ENCODE data around the gene FIBCD1.

FIBCD1 gene

DNA sequence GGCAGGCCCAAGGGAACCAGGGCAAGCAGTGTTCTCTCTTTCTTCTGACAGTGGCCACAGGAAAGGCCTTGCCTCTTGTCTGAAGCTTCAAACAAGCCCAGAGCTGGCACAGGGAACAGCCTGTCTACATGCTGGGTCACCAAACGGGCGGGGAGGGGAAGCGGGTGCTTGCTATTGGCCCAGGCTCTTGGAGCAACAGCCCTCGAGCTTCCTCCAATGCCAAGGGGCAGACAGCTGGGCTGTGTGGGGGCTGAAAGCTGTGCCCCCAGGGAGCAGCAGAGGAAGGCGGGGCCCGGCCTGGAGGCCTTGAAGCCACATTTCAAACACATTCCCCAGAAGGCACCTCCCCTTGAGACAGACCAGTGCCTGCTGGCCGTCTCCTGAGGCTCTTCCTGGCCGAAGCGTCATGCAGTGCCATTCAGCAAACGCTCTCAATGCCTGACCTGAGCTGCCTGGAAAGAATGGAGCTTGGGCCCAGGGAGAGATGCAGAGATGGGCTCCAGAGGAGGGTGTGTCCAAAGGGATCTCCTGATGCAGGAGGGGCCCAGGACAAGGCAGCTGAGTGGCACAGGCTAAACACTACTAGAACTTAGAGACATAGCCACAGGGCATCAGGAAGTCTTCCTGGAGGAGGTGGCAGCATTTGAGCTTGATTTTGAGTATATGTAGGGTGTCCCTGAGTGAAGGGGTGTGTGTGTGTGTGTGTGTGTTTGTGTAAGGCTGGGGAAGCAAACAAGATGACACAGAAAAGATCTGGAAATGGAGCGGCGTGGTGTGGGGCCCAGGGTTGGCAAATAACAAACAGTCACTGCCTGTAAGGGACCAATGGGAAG lies 2.5 kb downstream of the FIBCD1 start:
- no peak for DNase-seq (ENCODE audit: low read depth)

DNA sequence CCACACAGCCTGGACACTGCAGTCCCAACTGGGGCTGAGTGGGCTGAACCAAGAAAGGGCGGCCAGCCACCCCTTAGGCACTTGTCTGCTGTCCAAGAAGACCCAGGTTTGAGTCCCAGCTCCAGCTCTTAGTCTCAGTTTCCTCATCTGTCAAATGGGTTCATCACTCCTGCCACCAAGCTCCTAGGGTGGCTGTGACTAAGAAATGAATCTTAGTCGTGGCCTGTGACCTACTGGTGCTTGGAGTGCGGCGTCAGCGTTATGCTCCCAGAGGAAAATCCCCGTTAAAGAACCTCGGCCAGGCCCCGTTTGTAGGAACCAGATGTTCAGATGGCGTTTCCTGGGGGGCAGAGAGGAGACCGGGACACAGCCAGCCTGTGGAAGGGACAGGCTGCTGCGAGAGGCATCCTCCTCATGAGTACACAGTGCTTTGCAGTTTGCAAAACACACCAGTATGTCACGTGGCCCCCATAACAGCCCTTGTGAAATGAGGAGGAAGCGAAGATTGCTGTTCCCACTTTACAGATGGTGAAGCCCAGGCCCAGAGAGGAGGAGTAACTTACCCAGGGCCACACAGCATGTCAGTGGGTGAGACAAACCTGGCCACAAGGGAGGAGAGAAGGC lies 3.3 kb downstream of the FIBCD1 start:
- DNase-seq (ENCODE audit: low read depth) = no peak

DNA sequence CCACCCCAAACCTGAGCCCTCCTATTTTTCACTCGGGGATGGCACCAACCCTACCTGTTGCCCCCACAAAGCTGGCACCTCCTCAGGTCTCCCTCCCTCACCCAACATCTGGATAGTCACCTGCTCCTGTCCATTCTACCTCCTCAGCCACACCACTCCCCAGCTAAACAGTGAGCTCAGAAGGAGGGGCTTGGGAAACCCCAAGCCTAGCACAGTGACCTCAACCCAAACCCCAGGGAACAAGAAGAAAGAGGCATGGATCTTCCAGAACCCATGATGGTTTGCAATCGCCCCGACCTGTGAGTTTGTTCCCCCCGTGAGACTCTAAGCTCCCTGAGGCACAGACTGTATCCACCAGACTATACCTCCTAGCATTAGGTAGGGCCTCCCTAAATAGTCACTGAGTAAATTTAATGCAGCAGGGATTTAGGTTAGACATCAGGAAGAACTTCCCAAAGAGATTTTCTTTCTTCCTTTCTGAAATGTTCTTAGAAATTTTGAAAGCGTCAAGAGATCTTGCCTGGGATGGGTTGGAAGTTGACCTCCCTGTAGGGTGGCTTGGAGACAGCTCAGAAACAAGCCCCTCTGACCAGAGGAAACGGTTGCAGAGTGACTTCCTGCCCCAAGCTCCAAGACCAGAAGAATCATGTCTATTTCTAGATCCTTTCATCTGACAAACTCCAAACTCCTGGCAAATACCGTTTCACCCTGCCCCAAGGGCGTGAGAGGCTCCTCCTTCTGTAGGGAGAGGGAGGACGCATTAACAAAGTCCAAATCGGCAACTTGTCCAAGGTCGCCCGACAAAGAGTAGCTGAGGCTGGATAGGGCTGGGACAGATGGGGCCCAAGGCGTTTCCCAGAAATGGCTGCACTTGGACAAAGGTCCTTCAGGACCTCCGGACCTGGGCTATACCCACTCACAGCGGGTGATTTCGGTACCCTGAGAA lies 4.1 kb downstream of the FIBCD1 start:
- no peak for DNase-seq (ENCODE audit: low read depth)

DNA sequence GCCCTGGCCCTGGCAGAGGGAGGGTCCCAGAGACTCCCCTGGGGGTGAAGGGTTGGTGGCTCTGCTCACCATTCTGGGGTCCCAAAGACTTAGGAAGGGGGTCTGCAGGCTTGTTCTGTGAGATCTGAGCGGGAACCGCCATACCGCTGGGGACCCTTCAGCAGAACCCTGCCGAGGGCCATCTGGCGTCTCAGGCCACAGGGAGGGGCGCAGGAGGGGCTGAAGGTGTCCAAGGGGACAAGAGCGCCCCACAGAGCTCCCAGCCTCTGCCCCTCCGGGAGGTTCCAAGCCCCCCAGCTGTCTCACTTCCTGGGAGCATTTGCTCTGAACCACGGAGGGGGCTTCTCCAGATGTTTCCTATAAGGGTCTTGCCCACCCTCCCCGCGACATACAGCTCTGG lies 4.8 kb downstream of the FIBCD1 start:
- no peak for DNase-seq (ENCODE audit: low read depth)

DNA sequence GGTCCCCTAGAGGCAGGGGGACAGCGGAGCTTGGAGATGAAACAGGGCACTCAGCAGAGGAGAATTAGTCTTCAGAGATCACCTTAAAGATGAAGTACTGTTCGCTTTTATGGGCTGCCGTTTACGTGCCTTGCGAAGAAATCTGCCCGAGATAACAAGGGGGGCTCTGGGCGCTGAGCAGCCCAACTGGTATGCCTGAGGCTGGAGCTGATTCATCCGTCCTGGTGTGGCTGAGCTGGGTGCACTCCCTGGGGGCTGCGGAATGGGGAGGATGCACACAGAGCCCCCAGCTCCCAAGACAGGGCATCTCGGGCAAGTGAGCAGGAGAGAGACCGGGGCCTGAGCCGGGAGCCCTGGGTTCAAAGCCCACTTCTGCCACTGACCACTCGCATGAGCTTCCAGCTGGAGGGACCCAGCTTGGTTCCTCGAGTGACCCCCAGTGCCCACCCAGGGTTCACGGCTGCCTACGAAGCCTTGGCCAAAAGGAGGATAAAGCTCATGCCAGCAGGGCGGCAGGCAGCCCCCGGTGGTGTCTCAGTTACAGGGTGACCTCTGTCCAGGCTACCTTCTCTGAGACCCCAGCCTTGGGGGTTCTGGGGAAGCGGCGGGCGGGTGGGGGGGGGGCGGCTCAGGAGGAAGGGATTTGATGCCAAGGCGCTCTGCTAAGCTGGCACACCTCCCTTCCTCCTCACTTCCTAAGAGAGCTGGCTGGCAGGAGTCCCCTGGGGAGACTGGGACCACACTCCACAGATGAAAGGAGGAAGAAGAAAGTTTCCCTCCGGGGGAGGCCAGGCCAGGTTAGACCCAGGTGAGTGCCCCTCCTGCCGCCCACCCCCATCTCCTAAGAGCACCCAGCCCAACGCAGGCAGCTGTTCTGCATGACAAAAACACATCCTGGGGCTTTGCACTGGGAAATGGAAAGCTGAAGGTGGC lies 5.7 kb downstream of the FIBCD1 start:
- no peak for DNase-seq (ENCODE audit: low read depth)

DNA sequence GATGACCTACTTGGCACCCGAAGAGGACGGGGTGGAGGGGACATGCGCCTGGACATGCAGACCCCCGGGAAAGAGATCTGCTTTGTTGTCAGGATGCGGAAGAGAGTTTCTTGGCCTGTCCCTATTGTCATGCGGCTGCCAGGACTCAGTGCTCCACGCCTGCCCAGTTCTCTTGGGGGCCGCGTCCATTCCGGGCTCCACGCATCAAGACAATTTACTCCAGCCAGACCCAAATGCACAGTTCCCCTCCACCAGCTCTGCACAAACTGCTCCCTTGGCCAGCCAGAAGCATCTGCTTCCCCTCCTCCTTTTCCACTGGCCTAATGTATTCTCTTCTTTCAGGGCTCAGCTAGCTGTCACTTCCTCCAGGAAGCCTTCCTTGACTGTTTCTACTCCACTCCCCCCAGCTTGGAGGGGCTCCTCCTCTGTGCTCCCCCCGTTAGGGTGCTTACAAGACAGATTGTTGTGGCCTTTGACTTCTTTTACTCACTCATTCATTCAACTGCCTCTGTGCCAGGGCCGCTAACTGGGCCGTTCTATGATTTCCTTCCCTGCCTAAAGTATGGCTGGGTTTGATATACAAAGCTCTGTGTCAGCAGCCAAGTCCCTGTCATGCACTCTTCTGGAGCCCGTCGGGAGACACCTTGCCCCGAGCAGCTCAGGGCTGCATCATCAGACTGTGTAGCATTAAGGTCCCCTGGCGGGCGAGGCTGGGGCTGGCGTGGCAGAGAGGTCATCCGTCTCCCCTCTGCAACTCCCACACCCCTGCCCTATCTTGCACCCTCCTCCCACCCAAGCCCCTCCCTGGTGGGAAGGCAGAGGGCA lies 6.6 kb downstream of the FIBCD1 start:
- no peak for DNase-seq (ENCODE audit: low read depth)

DNA sequence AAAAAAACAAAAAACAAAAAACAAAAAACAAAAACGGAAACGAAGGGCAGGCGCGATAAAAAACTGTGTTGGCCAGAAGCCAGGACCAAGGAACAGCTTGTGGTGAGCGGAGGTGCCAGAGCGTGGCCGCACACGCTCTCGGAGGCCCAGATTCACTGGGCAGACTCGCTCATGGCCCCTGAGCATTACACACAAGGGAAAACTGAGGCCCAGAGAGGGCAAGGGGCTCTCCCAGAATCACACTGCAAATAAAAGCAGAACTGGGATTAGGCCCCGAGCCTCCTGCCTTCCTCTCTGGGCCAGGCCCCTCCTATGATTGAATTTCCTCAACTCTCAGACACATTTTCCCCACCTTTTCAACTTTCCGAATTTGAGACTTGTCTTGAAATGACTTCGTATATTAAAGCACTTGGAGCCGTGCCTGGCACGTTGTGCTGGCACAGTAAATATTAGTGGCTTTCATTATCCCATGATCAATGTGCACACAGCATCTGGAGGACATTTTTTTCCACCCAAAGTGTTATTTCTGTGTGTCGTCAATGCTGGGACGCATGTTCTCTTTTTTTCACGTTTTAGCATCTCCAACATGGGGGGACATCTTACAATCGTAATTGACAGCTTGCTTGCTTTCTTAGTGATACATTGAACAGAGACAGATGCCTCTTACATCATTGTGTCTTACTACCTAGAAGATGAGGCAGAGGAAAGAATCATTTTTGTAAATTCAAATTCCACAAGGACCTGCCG lies 7.4 kb downstream of the FIBCD1 start:
- no peak for DNase-seq (ENCODE audit: low read depth)

DNA sequence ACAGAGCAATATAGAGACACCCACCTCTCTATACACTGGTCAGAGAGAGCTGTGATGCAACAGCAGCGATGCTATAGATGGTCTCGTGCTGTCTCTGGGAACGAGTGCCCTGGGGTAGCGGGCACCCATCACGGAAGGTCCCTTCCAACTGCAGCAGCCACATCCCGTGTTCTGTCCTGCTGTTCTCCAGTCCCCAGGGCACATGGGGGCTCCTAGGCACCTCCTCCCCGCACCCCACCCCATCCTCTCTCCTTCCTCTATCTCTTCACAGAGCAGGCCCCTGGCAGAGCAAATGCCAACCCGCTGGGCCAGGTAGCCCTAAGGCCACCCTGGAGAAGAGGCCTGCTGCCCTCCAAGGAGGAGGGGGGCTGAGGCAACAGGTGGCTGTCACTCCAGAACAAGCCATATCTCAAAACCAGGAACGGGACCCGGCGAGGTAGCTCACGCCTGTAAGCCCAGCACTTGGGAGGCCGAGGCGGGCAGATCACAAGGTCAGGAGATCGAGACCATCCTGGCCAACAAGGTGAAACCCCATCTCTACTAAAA lies 8.2 kb downstream of the FIBCD1 start:
- no peak for DNase-seq (ENCODE audit: low read depth)

DNA sequence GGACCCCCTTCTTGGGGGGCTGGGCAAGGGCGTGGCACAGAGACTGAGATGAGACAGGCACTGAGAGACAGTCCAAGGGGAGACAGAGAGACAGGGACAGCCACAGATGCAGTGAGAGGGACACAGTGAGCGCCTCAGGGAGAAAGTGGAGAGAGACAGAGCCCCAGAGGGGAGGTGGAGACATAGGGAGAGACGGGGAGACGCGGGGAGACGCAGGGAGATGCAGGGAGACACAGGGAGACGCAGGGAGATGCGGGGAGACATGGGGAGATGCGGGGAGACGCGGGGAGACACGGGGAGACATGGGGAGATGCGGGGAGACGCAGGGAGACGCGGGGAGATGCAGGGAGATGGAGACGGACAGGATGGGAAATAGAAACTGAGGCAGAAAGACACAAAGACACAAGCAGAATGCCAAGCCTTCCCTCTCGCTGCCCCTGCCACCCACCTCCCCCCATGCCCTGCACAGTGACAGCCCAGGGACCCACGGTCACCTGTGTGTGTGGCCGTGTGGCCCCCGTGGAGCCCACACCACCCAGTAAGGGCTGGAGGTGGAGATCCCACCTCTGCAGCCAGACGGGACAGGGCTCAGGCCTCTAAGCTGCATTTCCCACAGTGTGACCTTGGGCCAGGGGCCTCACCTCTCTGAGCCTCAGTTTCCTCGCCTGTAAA lies 8.8 kb downstream of the FIBCD1 start:
- no peak for DNase-seq (ENCODE audit: low read depth)

DNA sequence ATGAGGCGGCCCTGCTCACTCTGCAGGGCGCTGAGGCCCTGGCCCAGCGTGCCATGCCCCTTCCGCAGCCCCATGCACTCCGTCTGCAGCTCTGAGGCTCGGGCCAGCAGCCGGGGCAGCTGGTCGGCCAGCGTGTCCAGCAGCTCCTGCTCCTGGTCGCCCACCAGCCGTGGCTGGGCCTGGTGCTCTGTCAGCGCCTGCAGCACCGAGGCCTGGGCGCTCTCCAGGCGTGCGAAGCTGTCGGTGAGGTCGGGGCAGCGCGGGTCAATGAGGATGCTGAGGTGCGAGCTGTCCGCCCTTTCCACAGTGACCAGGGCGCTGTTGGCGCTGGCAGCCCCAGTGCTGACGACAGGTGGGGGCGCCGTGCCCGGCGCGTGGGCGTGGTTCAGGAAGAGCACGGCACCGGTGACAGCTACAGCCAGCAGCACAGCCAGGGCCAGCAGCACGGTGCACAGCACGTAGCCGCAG lies 9.4 kb downstream of the FIBCD1 start:
- DNase-seq (ENCODE audit: low read depth) = no peak

DNA sequence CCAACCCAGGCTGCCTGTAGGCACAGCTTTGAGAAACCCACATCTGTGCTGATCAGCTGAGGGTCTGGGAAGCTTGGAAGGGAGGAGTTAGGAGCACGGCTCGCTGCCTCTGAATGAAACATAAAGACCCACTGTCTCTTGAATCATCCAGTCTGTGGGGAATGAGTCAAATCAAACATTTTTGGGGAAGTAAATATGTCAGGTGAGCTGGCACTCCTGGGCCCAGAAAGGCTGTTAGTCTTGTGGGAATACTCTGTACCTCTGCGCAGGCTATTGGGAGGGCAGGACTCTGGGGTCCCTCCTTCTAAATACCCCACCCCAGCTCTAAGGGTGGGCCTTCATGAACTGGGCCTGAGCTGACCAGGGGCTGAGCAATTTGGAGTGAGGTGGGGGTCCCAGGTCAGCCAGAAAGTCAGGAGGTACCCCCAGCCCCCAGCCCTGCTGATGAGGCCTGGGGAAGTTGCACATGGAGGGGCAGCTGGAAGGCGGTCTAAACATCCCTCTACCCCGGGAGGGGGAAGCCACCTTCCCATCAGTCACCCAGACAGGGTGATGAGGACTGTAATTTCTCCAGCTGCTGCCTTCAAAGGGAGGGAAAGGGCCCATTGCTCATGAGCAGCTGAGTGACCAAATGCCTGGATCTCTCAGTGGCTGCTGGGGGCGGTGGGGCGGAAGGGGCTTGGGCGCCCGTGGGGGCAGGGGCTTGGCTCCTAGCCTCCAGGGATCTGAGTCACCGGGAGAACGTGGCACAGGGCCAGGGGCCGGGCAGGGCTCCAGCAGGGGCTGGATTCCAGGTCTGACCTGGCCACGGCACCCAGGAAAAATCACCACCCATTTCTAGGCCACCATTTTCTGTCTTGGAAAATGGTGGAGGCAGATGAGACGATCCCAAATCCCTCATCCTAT lies 10.8 kb downstream of the FIBCD1 start:
- no peak for DNase-seq (ENCODE audit: low read depth)

DNA sequence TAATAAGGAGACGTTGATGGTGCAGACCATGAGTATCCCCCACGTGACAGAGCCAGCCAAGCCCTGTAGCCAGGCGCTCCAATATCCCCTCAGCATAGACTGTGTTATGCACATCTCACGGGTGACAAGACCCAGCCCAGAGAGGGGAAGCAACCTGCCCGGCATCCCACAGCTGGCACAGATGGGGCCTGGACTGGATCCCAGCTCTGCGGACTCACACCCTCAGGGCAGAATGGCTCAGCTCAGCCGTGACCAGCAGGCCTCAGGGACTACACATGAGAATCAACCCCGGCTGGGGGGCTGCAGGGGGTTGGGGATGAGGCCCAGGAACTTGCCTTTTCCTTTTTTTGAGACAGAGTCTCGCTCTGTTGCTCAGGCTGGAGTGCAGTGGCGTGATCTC lies 11.7 kb downstream of the FIBCD1 start:
- no peak for DNase-seq (ENCODE audit: low read depth)

DNA sequence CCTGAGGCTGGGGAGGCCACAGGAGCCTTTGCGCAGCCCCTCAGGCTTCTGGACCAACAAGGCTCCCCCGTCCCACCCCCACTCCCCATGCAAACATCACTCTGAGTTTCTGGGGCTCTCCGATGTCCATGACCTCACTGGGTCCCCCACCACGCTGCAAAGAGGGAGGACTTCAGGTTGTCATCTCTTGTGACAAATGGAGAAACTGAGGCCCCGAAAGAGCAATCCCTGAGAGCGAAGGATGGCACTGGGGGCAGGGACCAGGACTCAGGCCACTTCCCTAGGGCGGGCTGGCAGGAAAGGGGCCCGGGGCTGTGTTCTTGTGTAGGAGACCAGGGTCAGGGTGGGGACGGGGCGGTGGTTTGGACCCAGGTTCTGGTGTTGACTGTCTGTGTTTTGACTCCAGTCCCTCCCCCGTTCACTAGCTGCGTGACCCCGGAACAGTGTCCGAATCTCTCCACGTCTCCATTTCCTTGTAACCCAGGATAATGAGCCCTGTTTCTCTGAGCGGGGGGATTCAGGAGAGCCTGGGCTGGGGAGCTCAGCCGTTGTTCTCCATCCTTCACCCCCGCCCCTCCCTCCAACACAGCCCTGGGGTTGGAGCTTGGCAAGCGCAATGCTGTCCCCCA lies 13.9 kb downstream of the FIBCD1 start:
- DNase-seq (ENCODE audit: low read depth) = no peak

DNA sequence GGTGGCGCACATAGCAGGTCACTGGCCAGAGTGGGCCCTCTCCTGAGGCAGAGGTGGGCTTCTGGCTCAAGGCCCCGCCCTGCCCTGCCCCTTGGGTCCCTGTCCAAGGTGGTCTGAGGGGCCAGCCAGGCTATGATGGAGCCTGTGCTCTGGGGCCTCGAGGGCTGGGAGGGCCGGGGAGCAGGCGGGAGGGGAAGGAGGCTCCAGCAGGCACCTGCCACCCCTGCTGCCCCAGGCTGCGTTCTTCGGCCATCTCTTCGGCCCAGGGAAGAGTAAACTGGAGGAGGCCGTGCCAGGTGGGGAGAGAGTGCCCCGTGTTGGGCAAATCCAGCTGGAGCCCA lies 14.6 kb downstream of the FIBCD1 start:
- DNase-seq (ENCODE audit: low read depth) = no peak

DNA sequence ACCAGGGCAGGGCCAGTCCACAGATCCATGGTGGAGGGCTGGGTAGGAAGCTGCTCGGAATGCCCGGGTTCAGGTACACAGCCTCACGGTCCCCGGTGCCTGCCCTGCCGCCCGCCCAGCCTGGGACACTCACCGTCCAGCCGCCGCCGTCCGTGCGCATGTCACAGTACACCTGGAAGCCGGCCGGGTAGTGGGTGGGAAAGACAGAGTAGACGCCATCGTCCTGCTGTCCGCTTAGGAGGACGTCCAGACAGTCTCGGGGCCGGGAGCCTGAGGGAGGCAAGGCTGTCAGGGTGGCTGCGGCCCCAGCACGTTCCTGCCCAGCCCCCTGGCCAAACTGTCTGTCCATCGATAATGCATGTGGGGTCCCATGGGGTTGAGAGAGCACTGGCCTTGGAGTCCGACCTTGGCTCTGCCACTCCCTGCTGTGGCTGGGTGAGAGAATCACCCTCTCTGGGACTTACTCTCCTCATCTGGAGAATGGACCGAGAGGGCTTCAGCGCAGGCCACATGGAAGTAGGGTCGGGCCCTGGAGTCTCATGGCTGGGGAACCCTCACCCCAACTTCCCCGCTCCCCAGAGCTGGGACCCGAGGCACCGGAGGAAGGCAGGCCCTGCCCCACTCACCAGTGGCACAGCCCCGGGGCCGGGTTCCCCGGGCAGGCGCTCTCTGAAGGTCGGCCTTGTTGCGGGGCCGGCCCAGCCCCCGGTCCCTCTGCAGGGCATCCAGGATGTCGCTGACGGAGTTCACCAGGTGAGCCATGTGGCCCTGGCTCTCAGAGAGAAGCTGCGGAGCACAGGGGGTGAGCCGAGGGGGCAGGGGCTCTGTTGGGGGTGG lies 15.2 kb downstream of the FIBCD1 start:
- DNase-seq (ENCODE audit: low read depth) = no peak

DNA sequence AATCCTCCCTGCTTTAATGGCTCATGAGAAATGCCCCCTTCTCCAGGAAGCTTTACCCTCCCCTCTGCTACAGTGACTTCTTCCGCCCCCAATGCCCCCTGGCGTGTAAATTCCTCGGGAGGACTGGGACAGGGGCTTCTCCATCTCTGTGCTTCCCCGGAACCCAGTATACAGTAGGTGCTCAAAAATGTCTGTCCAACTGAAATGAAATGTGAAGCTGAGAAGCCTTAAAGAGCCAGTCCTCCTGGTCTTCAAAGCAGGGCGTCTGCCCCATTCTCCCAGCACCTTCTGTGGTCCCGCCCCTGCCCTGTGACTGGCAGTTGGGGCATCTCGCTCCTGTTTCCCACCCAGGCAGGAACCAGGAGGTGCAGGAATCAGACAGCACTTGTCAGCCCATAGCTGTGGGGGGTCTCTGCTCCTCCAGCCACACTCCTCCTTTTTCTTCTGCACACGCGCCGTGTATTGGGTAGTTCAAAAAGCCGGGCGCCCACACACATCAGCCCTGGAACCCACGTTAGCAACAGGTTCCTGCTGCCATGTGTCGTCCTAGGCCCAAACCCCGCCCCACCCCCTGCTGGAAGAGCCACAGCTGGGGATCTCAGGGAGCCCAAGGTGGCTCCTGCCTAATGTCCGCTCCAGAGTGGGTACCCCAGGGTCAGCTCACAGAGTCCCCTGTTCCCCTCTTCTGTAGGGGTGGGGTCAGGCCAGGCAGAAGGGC lies 16.0 kb downstream of the FIBCD1 start:
- DNase-seq (ENCODE audit: low read depth) = no peak
